RWPE1 (cell line): Measurements from ENCODE around the gene COTL1.
A peak's percentile ranks its signal among the peaks of the same experiment; 100 is the strongest.
"Not testable (repeated sequence)": the region's sequence is repeated elsewhere in the genome, so short reads cannot be mapped to it uniquely, and the experiment has no call there.

ENCODE experiments used
- CTCF ChIA-PET: fragments of 350-600 bp; sonication (Branson Sonifier 250); formaldehyde crosslinking; extraction: SDS; loops from one replicate; lab custom pipeline; 2021; lab: Yijun Ruan, JAX
- POLR2A ChIA-PET: fragments of 400-600 bp; formaldehyde crosslinking; extraction: SDS; loops from one replicate; lab custom pipeline; 2020; ENCODE audit warnings: antibody characterized with exemption; ENCODE audit not compliant: low non-redundant PET; lab: Yijun Ruan, JAX
- DNase-seq: peaks from one replicate; pipeline ENCODE4 v3.0.0; 2012; ENCODE audit warnings: low spot score
- H3K27ac ChIP-seq: fragments of 450-650 bp; 2 replicates; pipeline ENCODE4 v1.5.1; 2017
- TF ChIP-seq, protein P1 (sequence below): fragments of 450-650 bp; conservative IDR thresholded peaks from 2 replicates; pipeline ENCODE4 v1.5.1; 2017; ENCODE audit warnings: low read depth, mild to moderate bottlenecking

COTL1 gene

DNA sequence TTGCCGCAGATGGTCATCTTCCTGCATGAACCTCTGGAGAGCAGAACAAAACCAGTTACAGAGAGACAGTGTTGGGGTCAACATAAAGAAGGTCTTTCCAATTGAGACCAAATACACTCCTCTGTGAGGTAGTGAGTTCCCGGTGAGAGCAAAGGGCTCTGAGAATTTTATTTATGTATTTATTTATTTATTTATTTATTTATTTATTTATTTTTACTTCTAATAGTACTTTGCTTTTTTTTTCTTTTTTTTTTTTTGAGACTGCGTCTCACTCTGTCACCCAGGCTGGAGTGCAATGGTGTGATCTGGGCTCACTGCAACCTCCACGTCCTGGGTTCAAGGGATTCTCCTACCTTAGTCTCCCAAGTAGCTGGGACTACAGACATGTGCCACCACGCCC lies 12.1 kb upstream of the COTL1 start:
- TF ChIP-seq, protein P1, sequence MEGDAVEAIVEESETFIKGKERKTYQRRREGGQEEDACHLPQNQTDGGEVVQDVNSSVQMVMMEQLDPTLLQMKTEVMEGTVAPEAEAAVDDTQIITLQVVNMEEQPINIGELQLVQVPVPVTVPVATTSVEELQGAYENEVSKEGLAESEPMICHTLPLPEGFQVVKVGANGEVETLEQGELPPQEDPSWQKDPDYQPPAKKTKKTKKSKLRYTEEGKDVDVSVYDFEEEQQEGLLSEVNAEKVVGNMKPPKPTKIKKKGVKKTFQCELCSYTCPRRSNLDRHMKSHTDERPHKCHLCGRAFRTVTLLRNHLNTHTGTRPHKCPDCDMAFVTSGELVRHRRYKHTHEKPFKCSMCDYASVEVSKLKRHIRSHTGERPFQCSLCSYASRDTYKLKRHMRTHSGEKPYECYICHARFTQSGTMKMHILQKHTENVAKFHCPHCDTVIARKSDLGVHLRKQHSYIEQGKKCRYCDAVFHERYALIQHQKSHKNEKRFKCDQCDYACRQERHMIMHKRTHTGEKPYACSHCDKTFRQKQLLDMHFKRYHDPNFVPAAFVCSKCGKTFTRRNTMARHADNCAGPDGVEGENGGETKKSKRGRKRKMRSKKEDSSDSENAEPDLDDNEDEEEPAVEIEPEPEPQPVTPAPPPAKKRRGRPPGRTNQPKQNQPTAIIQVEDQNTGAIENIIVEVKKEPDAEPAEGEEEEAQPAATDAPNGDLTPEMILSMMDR: no peak
- no peak for DNase-seq
- ChIA-PET CTCF (interaction anchor here (0.6 kb wide), 1 partner anchor 38 kb away, joined by 3 read pairs; no protein-coding TSS in a partner anchor), POLR2A (no interaction called here)
- no peak overlapping the region for H3K27ac ChIP-seq

DNA sequence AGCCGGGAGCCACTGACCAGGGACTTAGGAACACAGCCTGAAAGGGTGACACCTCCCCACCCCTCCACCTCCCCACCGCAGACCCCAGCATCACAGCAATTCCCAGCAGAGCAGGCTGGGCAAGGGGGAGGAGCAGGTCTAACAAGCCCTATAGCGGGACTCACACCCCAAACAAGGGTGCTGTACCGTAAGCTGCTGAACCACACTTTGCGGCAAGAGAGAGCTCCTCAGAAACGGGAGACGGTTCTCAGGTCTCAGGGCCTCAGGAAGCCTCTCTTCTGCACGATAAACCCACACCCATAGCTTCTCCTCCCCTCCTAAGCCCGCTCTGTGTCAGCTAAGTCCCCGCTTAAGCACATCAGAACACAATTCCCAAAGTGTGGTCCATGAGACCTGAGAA lies 11.7 kb upstream of the COTL1 start:
- TF ChIP-seq, protein P1: no peak
- CTCF ChIA-PET: interaction anchor here (0.6 kb wide), 1 partner anchor 38 kb away, joined by 3 read pairs; no protein-coding TSS in a partner anchor
- no peak for DNase-seq
- POLR2A ChIA-PET: no interaction called here
- no peak overlapping the region for H3K27ac ChIP-seq

DNA sequence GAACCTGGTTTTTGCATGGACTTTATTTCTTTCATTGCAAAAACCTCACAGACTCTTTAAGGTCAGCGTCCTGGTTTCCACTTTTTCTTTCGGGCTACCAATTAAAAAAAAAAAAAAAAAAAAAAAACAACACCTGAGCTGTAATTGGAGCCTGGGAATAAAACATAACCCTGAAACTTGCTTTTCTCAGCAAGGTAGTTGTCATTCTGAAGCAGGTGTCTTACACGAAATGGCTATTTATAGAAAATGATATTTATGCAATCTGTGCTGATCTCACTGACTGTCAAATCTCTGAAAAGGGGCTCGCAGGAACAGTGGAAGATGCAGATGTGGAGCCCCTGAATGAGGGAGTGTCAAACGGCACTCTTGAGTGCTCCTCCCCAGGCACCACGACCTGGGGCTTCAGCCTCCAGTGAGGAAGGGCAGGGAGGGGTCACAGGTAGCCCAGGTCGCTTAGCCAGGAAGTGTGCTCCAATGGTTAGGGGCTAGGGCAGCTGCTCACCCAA lies 10.4 kb upstream of the COTL1 start:
- H3K27ac ChIP-seq: no peak overlapping the region
- TF ChIP-seq, protein P1: no peak
- ChIA-PET POLR2A (no interaction called here), CTCF (interaction anchor here (0.8 kb wide), 1 partner anchor 122 kb away, joined by 3 read pairs; no protein-coding TSS in a partner anchor)
- no peak for DNase-seq

DNA sequence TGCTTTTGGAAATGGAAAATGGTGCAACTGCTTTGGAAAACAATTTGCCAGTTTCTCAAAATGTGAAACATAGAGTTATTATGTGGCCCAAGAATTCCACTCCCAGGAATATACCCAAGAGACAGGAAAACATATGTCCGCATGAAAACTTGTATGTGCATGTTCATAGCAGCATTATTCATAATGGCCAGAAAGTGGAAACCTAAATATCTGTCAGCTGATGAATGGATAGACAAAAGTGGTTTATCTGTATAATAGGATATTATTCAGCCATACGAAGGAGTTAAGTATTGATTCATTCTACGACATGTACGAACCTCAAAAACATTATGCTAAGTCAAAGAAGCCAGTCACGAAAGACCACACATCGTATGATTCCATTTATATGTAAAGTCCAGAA lies 7.7 kb upstream of the COTL1 start:
- POLR2A ChIA-PET: no interaction called here
- TF ChIP-seq, protein P1: no peak

DNA sequence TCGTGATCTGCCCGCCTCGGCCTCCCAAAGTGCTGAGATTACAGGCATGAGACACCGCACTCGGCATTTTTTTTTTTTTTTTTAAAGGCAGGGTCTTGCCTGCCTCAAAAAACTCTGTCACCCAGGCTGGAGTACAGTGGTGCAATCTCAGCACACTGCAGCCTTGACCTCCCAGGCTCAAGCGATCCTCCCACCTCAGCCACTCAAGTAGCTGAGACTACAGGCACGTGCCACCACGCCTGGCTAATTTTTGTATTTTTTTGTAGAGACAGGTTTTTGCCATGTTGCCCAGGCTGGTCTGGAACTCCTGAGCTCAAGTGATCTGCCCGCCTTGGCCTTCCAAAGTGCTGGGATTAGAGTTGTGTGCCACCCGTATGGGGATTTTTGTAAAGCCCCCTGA lies 3.0 kb upstream of the COTL1 start:
- CTCF ChIA-PET: interaction anchor here (0.6 to 2.8 kb wide), 6 partner anchors 52 to 120 kb away, joined by 3 to 15 read pairs (median 3); no protein-coding TSS in a partner anchor
- POLR2A ChIA-PET, DNase-seq: not testable (repeated sequence)
- H3K27ac ChIP-seq: peak overlapping the region; percentile 55

More for the DNA sequence above, 7.7 kb upstream of the COTL1 start:
- H3K27ac ChIP-seq: no peak overlapping the region
- no peak for DNase-seq
- CTCF ChIA-PET: interaction anchor here (0.6 kb wide), 2 partner anchors 14 to 68 kb away, joined by 4 read pairs; no protein-coding TSS in a partner anchor

DNA sequence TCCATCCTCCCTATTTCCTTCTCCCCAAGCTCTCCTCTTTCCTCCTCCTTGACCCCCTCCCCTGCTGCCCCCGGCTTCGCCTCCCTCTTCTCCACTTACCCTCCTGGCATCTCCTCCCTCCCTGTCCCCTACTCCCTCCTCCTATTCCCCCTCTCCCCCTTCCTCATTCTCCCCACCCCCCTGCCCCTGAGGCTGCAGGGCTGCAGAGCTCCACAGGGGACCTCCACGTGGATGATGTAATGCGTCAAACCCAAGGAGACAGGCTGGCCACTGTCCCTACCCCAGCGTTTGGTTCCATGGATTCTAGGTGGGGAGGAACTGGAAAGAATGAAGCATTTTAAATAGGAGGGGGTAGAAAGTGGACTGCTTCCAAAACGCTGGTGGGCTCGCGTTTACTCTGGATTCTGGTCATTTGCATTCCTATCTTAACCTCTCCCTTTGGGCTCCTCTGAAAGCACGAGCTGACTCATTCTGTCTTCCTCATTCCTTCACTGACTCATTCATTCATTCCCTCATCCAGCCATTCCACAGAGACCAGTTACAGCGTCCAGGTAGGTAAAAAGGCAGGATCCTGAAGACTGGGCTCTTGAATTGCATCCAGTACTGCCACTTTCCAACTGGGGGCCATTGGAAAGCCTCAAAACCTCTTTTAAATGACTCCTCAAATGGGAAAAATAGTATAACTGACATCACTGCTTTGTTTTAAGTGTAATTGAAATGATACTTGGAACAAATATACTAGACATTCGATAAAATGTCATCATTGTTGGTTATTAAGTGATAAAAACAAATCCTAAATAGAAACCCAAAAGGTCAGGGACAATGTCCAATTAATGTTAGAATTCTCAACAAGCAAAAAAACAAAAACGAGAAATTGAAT lies 943 bp upstream of the COTL1 start:
- DNase-seq: peak; percentile 87
- ChIA-PET POLR2A (interaction anchor here (0.7 kb wide), 1 partner anchor 462 kb away, joined by 3 read pairs; no protein-coding TSS in a partner anchor), CTCF (interaction anchor here (1.4 to 1.9 kb wide), 2 partner anchors 107 to 113 kb away, joined by 5 to 7 read pairs; no protein-coding TSS in a partner anchor)
- TF ChIP-seq, protein P1: no peak
- peak overlapping the region; percentile 96 for H3K27ac ChIP-seq
